ENCODE results near the gene ODAPH.

ODAPH gene

DNA sequence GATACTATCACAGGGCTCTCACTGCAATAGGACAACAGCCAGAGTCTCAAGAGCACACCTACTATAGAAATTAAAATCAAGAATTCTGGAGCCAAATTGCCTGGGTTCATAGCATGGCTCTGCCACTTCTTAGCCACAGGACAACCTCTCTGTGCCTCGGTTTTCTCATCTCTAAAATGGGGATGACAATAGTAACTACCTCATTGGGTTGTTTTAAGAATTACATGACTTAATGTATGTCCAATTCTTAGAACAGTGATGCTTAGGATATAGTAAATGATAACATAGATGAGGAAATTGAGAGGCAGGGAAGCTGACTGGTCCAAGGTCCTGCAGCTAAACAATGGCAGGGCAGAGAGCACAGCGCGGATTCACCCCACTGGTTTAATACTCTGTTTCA, 11.0 kb upstream of the ODAPH start:
- DNase-seq (ENCODE audit: low read depth, low spot score) = no peak

DNA sequence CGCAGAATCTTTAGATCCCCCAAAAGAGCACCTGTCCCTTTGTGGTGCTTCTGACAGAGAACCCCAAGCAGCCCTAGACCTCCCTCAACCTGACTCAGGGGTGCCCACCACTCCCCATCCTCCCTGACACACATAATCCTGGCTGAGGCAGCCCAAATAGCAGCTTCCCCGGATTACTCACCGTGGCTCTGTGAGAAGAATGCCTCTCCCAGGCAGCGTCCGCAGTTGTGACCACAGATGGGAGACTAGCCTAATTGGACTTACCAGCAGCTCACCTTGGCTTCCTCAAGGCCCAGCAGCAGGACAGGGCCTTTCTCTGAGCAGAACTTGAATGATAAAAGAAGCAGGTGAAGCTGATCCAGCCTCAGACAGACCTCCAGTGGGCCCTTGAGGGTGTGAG, 10.3 kb upstream of the ODAPH start:
- DNase-seq (ENCODE audit: low read depth, low spot score) = peak; percentile 88

DNA sequence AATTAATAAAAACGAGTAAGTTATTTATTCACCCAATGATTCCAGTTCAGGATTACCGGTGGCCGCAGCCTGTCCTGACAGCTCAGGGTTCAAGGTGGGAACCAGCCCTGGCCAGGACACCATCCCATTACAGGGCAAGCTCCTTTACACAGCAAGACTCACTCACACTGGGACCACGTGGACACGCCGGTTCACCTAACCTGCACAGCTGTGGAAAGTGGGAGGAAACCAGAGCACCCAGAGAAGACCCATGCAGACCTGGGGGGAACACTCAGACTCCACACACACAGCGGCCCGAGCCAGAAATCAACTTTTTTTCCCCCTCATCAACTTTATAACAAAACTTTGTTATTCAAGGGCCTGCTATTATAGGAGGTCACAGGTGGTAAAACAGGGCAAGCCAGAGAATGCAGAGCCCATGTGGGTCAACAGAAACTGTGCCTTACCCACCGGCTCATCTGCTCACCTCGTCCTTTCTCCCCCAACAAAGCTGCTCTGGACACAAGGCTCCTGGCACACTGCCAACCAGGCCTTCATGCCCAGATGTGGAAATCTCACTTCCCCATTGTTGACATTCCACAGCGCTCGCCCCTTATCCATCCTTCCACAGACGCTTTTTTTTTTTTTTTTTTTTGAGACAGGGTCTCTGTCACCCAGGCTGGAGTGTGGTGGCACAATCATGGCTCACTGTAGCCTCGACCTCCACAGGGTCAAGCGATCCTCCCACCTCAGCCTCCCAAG, 8.0 kb upstream of the ODAPH start:
- peak; percentile 27 for DNase-seq (ENCODE audit: low read depth, low spot score)

DNA sequence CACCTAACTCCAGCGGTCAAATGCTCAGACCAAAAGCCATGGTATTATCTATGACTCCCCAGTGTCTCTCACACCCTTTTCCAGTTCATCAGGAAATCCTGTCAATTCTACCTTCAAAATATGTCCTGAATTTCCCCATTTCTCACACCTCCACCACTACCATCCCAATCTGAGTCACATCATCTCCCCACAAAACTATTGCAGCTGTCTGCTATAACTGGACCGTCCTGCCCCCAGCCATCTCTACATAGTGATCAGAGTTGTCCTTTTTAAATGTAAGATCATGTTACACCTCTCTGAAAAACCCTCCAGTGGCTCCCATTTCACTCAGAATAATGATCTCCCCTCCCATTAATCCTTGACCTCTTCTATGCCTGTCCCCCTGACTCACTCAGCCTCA, 6.8 kb upstream of the ODAPH start:
- no peak for DNase-seq (ENCODE audit: low read depth, low spot score)

DNA sequence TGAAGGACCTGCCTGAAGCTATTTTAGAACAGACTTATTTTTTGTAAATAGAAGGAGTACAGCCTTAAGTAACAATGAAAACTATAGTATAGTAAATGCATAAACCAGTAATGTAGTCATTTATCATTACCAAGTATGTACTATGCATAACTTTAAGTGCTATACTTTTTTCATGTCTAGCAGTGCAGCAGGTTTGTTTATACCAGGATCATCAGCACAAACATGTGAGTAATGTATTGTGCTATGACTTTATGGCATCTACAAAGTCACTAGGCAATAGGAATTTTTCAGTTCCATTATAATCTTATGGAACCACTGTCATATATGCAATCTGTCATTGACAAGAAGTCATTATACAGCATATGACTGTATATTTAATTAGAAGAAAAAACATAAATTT, 3.4 kb upstream of the ODAPH start:
- no peak for DNase-seq (ENCODE audit: low read depth, low spot score)

DNA sequence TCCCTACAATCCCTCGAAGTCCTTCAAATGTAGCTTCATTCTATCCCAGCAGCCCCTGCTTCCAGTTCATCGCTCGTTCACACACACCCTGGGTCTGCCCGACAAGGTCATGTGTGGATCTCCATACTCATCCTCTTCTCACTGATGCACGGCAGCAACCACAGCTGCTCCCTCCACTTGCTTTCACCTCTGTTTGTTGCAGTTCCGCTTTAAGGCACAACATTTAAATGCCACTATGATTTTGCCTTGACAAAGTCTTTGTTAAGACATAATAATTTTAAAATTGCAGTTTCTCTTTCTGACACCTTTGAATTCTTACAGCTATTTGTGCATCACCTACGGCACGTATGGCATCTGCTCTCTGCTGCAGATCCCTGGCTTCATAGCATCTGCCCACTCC, 1.8 kb downstream of the ODAPH start:
- no peak for DNase-seq (ENCODE audit: low read depth, low spot score)

DNA sequence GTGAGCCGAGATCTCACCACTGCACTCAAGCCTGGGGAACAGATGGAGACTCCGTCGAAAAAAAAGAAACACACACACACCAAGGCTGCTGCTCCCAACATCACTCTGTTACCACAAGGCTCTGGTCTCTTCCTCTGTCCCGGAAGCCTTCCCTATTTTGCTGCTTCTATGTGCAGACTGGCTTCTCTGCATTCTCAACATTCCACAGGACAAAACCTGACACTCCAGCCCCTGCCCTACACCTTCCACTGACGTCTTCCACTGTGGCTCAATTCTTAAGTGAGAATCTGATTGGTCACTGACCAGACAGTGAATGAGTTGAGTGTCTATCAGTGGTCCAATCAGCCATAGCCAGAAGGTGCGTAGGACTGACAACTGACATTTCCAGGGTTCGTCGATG, 5.9 kb downstream of the ODAPH start:
- peak; percentile 68 for DNase-seq (ENCODE audit: low read depth, low spot score)

DNA sequence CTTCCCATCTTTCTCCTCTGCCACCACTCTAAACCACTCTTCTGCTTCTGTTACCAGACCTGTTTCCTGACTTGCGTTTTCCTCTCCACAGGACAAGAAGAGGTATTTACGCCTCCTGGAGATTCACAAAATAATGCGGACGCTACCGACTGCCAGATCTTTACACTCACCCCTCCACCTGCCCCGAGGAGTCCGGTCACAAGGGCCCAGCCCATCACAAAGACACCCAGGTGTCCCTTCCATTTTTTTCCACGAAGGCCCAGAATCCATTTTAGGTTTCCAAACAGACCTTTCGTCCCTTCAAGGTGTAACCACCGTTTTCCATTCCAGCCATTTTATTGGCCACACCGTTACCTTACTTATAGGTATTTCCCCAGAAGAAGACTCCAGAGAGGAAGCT, 8.2 kb downstream of the ODAPH start:
- no peak for DNase-seq (ENCODE audit: low read depth, low spot score)

DNA sequence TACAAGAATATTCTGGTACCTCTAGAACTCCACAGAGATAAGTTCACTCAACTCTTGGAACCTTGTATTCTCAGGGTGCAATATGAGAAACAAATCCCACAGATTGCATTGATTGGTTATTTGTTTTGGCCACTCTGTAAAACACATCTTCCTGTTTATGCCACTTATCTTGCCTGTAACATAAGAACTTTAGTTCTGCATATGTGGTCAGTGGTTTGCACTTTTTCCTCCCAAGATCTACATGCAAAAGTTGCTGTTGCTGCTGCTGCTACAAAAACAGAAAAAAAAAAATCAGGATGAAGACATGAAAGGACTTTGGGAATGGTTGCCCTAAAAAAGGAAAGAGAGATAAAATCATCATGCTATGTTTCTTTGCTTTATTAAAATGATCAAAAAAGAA, 9.6 kb downstream of the ODAPH start:
- no peak for DNase-seq (ENCODE audit: low read depth, low spot score)

DNA sequence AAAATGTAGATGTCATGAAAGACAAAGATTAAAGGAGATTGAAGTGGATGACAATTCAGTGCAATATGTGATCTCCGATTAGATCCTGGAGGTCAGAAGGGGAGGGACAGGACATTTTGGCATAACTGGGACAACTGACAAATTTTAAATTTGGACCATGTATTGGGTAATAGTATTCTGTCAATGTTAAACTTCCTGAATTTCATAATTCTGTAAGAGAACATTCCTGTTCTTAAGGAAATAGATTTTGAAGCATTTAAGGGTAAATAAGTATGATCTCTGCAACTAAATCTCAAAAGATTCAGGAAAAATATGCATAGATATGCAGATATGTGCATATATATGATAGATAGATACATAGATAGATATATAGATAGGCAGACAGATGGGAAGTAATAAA, 11.0 kb downstream of the ODAPH start:
- DNase-seq (ENCODE audit: low read depth, low spot score) = no peak

DNA sequence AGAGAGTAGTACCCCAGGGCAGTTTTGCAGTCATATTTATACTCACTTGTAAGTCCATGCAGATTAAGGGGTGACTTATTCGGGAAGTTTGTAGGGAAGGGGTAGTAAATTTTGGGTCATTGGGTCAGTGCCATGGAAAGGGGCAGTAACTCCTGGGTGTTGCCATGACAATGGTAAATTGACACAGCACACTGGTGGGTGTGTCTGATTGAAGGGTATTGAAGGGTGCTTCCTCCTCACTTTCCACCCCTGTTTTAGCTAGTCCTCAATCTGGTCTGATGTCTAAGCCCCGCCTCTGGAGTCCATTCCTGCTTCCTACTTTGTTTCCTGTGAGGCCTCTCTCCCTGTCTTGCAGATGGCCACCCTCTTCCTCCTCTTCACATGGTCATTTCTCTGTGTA, 11.9 kb downstream of the ODAPH start:
- no peak for DNase-seq (ENCODE audit: low read depth, low spot score)

DNA sequence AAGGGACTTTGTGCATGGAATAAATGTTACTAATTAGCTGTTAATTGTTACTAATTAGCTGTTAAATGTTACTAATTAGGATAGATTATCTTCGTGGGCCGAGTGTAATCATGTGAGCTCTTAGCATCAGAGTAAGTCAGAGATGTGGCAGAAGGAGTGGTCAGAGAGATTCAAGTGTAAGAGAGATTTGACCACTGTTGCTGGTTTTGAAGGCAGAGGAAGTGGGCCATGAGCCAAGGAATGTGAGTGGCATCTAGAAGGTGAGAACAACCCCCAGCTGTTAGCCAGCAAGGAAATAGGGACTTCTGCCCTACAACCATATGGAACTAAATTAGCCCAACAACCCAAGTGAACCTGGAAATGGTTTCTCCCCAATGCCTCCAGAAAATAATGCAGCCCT, 28.2 kb downstream of the ODAPH start:
- peak; percentile 62 for DNase-seq (ENCODE audit: low read depth, low spot score)

DNA sequence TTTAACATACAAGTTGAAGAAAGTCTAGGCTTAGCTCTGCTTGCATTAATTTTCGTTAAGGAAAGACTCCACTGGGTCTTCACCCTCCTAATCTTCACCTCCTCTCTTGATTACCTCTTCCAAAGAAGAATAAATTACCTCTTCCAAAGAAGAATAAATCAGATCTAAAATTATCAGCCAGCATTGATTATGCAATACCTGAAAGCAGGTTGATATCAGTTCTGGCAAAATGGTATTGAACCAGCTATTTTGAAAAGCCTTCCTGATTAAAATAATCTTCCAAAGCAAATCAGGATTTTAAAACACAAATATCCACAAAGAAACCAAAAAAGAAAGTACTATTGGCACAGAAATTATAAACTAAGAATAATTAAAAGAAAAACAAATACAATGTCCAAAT, 37.5 kb downstream of the ODAPH start:
- DNase-seq (ENCODE audit: low read depth, low spot score) = no peak

DNA sequence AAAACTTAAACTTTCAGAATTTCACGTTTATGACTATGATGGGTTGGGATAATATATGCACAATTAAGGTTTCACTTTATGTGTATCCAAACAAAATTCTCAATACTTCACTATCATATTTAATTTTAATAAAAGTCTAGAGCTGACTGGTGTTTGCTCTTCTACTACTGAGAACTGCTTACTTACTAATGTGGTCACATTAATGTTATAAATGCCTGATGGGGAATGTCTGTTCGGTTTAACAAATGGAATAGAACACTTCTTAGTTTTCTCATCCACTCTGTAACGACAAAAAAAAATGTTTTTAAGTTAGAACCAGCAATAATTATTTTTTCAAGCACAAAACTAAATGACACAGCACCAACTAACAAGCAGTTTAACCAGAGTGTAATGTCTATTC, 40.2 kb downstream of the ODAPH start:
- no peak for DNase-seq (ENCODE audit: low read depth, low spot score)

DNA sequence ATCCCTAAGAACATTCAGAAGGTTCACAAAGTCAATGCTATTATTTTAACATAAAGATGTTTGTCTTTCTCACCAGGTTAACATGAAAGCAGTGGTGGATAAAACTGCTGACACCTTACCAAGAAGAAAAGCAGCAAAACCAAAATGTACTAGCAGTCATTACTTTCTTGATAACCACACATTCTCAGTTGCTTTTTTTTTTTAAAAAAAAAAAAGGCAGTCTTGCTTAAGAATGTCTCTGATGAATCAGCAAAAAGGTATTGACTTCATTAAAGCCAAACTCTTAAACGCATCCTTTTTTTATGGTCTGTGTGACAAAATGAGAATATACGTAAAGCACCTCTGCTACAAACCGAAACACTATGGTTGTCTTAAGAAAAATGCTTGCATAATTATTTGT, 42.5 kb downstream of the ODAPH start:
- DNase-seq (ENCODE audit: low read depth, low spot score) = peak; percentile 50

DNA sequence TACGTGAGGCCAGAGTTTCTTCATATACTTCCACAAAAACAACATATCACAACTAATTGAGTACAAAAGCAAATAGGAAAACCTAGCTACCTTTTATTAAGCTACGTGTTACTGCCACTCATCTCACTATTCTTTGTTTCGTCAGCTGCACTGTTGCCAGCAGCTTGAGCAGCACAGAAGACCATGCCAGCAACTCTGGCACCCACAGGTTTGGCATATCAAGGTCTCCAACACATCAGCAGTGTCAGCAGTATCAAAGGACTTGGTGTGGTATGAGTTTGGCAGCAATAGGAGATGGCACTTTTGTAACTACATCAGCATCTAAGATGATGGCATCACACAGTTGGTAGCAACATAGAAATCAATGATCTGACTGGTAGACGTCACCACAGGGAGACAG, 43.8 kb downstream of the ODAPH start:
- no peak for DNase-seq (ENCODE audit: low read depth, low spot score)

DNA sequence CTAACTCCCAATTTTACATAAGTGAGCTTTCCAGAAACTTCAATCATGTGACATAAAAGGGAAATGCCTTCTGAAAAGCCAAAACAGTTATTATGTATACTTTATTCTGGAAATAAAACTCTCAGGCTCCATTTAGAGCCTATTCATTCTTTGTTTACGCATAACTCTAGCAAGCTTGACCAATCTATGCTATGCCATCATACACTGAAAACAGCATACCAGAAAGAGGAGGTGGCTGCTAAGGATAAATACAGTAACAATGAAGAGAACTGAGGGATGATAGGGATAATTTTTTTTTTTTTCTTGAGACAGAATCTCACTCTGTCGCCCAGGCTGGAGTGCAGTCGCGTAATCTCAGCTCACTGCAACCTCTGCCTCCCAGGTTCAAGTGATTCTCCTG, 50.1 kb downstream of the ODAPH start:
- no peak for DNase-seq (ENCODE audit: low read depth, low spot score)

DNA sequence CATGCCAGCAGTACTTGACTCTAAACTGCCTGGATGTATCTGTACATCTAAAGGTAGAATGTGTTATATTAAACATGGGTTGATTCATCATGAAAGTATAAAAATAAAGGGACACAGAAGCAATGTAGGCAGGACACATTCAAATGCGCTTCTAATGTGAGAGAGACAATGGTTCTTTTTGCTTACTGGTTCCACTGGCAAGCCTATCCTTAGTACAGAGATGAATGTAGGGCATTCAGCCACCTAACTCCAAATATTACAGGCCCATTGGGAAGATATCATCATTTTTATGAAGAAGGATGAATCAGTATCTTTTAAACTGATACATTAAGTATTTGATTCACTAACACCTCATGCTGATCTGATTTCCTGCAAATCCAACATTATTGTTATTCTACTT, 56.4 kb downstream of the ODAPH start:
- DNase-seq (ENCODE audit: low read depth, low spot score) = no peak
